ENCODE measurements around the gene AK8. TPM values are rescaled to one million over a fixed set of nuclear protein-coding genes. Genes with fewer than 3 reads are reported as not detected.

AK8 gene
- total RNA-seq, 6 donors from 2014 or later, result 0.44 to 8.4 (median 3.6) TPM

GRCh38 chr9:132798817-132799790, 79.0 kb downstream of the AK8 start:
- no peaks in the 10 kb centered on the region for H3K27me3 ChIP-seq
- no peak overlapping the region for H3K4me3 ChIP-seq
- no peaks in the 10 kb centered on the region for H3K9me3 ChIP-seq
- H3K36me3 ChIP-seq, result no peaks in the 10 kb centered on the region
- H3K27ac ChIP-seq, result no peak overlapping the region
- DNase-seq (peak; percentile 77 to 87), ATAC-seq (ENCODE audit: low FRiP score in 2 of 2) (peak in 1 of 2 donors; percentile 66)
- TF ChIP-seq POLR2AphosphoS5 (IDR thresholded peaks at IDR 0.05) (no peak), POLR2A (IDR thresholded peaks at IDR 0.05) (no peak), EP300 (IDR thresholded peaks at IDR 0.05) (no peak)
- TF ChIP-seq, protein P1, sequence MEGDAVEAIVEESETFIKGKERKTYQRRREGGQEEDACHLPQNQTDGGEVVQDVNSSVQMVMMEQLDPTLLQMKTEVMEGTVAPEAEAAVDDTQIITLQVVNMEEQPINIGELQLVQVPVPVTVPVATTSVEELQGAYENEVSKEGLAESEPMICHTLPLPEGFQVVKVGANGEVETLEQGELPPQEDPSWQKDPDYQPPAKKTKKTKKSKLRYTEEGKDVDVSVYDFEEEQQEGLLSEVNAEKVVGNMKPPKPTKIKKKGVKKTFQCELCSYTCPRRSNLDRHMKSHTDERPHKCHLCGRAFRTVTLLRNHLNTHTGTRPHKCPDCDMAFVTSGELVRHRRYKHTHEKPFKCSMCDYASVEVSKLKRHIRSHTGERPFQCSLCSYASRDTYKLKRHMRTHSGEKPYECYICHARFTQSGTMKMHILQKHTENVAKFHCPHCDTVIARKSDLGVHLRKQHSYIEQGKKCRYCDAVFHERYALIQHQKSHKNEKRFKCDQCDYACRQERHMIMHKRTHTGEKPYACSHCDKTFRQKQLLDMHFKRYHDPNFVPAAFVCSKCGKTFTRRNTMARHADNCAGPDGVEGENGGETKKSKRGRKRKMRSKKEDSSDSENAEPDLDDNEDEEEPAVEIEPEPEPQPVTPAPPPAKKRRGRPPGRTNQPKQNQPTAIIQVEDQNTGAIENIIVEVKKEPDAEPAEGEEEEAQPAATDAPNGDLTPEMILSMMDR (IDR thresholded peaks at IDR 0.05), result peak in 5 of 6 experiments; percentile 14 to 51 (median 38)
- H3K4me1 ChIP-seq, result peaks cover 4 to 18% (median 11%) of the 10 kb centered on the region in 4 donors
- 44 to 49% methylated on average over 23 to 26 of the region's 27 CpGs for WGBS, 2 donors

DNA sequence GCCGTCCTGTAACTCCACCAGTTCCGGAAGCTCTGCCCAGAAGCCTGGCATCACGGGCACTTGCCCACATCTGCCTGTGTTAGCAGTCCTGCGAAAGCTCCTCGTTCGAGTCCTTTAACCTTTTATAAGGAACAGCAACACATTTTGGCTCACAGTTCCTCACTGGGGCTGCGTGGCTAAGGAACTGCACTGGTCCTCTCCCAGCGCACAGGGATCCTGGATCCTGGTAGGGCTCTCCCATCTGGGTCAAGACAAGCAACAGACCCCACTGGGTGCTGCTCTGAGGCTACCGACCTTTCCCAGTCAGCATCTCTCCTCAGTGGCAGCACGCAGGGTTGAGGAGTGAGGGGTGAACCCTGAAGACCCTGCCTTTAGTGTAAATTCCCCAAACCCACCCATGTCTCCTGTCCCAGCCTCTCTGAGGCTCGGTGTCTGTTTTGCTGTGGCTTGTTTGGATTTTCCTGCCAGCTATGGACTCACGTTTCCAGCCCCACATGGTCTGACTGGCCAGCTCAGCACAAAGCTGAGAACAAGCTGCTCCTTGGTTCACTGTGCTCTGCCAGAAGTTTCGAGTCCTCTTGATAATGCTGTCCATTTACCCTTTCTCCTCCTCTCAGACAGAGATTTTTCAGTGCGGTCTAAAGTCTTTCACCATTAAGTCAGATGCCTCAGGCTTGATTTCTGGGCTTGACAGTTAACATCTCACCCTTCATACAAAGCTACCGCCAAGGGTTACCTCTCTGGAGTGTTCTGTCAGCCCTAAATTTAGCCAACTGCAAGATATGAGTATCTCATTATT, 80.0 kb downstream of the AK8 start:
- H3K27me3 ChIP-seq, result no peaks in the 10 kb centered on the region
- ATAC-seq (ENCODE audit: low FRiP score in 2 of 2) (no peak), DNase-seq (no peak)
- TF ChIP-seq EP300 (IDR thresholded peaks at IDR 0.05) (no peak), POLR2AphosphoS5 (IDR thresholded peaks at IDR 0.05) (no peak), POLR2A (IDR thresholded peaks at IDR 0.05) (no peak)
- TF ChIP-seq, protein P1 (IDR thresholded peaks at IDR 0.05), result no peak
- no peaks in the 10 kb centered on the region for H3K36me3 ChIP-seq
- no peaks in the 10 kb centered on the region for H3K9me3 ChIP-seq
- no peak overlapping the region for H3K27ac ChIP-seq
- peaks cover 4 to 18% (median 11%) of the 10 kb centered on the region in 4 donors for H3K4me1 ChIP-seq
- no peak overlapping the region for H3K4me3 ChIP-seq
- 80 to 81% methylated on average over 14 of the region's 15 CpGs for WGBS, 2 donors

DNA sequence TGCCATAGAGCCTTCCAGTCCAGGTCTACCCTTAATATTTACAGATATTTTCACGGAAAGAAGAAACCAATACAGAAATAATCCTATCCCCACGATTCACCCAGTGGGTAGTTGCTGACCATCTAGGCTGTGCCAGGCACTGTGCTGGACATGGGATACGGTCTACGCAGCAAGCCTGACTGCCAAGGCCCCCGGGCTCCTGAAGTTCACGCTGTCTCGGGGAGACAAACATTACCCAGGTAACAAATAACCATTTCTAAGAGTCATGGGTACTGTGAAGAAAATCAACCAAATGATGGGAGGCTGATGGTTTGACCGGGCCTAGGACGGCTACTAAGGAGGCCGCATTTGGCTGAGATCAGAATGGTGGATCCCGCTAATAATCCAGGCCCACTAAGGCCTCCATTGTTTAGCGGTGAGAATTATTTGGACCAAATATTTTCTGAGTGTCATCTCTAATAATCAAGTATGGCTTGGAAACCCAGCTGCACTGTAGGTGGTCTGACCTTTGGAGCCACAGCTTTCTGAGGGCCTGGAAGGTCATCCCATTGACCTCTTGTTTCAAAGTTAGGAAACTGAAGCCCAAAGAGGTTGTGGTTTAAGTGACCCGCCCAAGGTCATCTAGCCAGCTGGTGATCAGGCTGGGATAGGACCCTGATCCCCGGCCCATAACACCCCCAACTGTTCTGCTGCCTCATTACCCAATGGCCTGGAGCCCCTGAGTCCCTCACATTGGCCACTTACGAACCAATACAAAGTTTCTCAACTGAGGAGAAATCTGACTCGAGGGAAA, 82.4 kb downstream of the AK8 start:
- TF ChIP-seq POLR2AphosphoS5 (IDR thresholded peaks at IDR 0.05) (no peak), POLR2A (IDR thresholded peaks at IDR 0.05) (no peak), EP300 (IDR thresholded peaks at IDR 0.05) (no peak)
- TF ChIP-seq, protein P1 (IDR thresholded peaks at IDR 0.05), result no peak
- peaks cover 4 to 18% (median 11%) of the 10 kb centered on the region in 4 donors for H3K4me1 ChIP-seq
- H3K36me3 ChIP-seq, result no peaks in the 10 kb centered on the region
- H3K9me3 ChIP-seq, result no peaks in the 10 kb centered on the region
- WGBS, 2 donors, result 82 to 90% methylated on average over 12 to 16 of the region's 16 CpGs
- no peak for ATAC-seq (ENCODE audit: low FRiP score in 2 of 2)
- H3K27me3 ChIP-seq, result no peaks in the 10 kb centered on the region
- no peak overlapping the region for H3K4me3 ChIP-seq
- H3K27ac ChIP-seq, result no peak overlapping the region
- no peak for DNase-seq

DNA sequence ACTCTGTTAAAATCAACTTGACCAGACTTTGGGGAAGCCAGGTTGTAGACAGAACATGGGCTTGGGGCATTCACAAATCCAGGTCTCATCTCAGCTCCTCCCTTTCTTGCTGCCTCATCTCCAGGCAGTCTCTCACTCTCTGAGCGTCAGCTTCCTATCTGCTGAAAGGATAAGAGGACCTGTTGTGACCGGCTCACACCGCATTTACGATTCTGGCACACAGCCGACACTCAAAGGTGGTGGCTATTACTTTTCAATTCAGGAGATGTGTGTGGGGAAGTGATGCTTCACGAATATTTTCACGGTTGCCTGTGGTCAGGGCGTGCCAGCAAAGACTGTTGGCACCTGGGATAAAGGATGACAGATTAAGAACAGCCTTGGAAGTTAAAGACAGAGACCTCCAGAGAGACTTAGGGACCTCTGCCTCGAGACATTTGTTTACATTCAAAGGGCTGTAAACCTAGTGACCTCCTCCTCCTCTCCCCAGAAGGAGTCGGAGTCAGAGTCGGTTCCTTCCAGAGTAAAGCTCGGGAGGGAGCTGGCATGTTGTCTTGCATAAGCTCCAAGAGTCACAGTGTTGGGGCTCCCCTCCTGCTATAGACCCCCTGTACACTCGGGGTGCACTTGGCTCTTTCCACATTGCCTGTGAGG, 83.2 kb downstream of the AK8 start:
- TF ChIP-seq, protein P1 (IDR thresholded peaks at IDR 0.05), result no peak
- TF ChIP-seq POLR2A (IDR thresholded peaks at IDR 0.05), result no peak
- no peak for TF ChIP-seq POLR2AphosphoS5 (IDR thresholded peaks at IDR 0.05)
- no peak for TF ChIP-seq EP300 (IDR thresholded peaks at IDR 0.05)
- no peaks in the 10 kb centered on the region for H3K27me3 ChIP-seq
- no peak overlapping the region for H3K4me3 ChIP-seq
- H3K9me3 ChIP-seq, result no peaks in the 10 kb centered on the region
- no peak overlapping the region for H3K27ac ChIP-seq
- 37 to 40% methylated on average over 11 to 13 of the region's 13 CpGs for whole genome bisulfite sequencing, 2 donors
- no peaks in the 10 kb centered on the region for H3K36me3 ChIP-seq
- DNase-seq (no peak), ATAC-seq (ENCODE audit: low FRiP score in 2 of 2) (no peak)
- peaks cover 2 to 12% (median 10%) of the 10 kb centered on the region in 4 donors for H3K4me1 ChIP-seq
